ENCODE measurements around the gene KRT4. TPM values are rescaled to one million over a fixed set of nuclear protein-coding genes. Genes with fewer than 3 reads are reported as not detected.

KRT4 gene
- total and polyA plus RNA-seq, 12 donors, result 2.5 TPM; not detected in 11

DNA sequence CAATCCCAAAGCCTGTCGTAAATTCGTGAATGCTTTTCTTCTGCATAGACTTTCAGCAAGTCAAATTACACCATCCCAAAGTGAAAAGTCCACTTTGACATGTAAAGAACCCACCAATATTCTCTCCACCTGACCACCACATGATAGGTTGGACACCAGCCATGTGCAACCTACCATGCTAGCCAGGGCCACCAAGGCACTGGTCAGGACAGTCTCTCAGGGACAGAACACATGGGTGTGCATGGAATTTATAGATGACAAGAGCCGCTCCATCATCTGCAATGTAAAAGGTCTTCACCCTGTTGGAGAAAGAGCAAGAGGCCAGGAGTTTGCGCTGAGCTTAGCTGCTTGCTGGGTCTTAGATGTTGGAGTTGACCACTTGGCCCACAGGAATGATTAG, 31.4 kb downstream of the KRT4 start:
- TF ChIP-seq, protein P1, sequence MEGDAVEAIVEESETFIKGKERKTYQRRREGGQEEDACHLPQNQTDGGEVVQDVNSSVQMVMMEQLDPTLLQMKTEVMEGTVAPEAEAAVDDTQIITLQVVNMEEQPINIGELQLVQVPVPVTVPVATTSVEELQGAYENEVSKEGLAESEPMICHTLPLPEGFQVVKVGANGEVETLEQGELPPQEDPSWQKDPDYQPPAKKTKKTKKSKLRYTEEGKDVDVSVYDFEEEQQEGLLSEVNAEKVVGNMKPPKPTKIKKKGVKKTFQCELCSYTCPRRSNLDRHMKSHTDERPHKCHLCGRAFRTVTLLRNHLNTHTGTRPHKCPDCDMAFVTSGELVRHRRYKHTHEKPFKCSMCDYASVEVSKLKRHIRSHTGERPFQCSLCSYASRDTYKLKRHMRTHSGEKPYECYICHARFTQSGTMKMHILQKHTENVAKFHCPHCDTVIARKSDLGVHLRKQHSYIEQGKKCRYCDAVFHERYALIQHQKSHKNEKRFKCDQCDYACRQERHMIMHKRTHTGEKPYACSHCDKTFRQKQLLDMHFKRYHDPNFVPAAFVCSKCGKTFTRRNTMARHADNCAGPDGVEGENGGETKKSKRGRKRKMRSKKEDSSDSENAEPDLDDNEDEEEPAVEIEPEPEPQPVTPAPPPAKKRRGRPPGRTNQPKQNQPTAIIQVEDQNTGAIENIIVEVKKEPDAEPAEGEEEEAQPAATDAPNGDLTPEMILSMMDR (IDR thresholded peaks at IDR 0.05), result no peak
- no peaks in the 10 kb centered on the region for H3K36me3 ChIP-seq
- H3K27me3 ChIP-seq, result peaks cover 0 to 51% (median 20%) of the 10 kb centered on the region in 7 donors
- ATAC-seq (no peak), DNase-seq (no peak)
- 92 to 94% methylated on average over 4 of the region's 4 CpGs for WGBS, 2 donors
- intact Hi-C loops (cut with DNase I), result no loop called here
- no peak overlapping the region for H3K4me3 ChIP-seq
- no peaks in the 10 kb centered on the region for H3K9me3 ChIP-seq
- H3K27ac ChIP-seq, result no peak overlapping the region
- H3K4me1 ChIP-seq, result no peaks in the 10 kb centered on the region

GRCh38 chr12:52781399-52782082, 32.4 kb downstream of the KRT4 start:
- no peak overlapping the region for H3K27ac ChIP-seq
- H3K4me3 ChIP-seq, result no peak overlapping the region
- ATAC-seq (no peak), DNase-seq (no peak)
- TF ChIP-seq, protein P1 (IDR thresholded peaks at IDR 0.05), result no peak
- intact Hi-C loops (cut with DNase I), result no loop called here
- WGBS, 2 donors, result 61 to 86% methylated on average over 4 of the region's 4 CpGs
- H3K9me3 ChIP-seq, result no peaks in the 10 kb centered on the region
- peaks cover 0 to 55% (median 20%) of the 10 kb centered on the region in 7 donors for H3K27me3 ChIP-seq
- no peaks in the 10 kb centered on the region for H3K4me1 ChIP-seq
- H3K36me3 ChIP-seq, result no peaks in the 10 kb centered on the region

DNA sequence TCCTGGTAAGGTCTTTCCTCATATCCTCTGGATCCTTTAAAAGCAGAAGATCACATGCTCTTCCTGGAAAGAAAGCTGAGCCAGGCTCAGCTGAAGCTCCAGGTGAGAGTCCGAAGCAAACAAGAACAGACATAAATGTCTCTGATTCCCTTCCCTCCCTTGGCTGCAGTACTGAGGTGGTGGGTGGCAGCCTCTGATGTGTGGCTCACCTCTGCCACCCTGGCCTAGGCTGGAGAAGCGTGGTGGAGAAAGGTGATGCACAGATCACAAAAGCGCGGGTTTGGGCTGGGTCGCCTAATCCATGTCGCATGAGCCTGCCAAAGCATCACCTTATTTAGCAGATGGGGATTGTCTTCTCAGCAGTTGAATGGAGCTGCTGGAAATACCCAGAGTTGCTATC, 34.0 kb downstream of the KRT4 start:
- intact Hi-C loops (cut with DNase I), result no loop called here
- TF ChIP-seq, protein P1 (IDR thresholded peaks at IDR 0.05), result no peak
- Histone ChIP-seq H3K4me3 (no peak overlapping the region), H3K36me3 (no peaks in the 10 kb centered on the region), H3K27me3 (peaks cover 0 to 65% (median 28%) of the 10 kb centered on the region in 7 donors), H3K9me3 (no peaks in the 10 kb centered on the region), H3K27ac (no peak overlapping the region), H3K4me1 (no peaks in the 10 kb centered on the region)
- 89 to 91% methylated on average over 6 of the region's 6 CpGs for WGBS, 2 donors
- DNase-seq (no peak), ATAC-seq (no peak)

GRCh38 chr12:52778833-52779232, 35.1 kb downstream of the KRT4 start:
- 93% methylated on average over 2 of the region's 2 CpGs for WGBS, 2 donors
- Histone ChIP-seq H3K27me3 (peaks cover 0 to 68% (median 23%) of the 10 kb centered on the region in 7 donors), H3K4me1 (no peaks in the 10 kb centered on the region), H3K36me3 (no peaks in the 10 kb centered on the region), H3K27ac (no peak overlapping the region), H3K9me3 (no peaks in the 10 kb centered on the region), H3K4me3 (no peak overlapping the region)
- ATAC-seq, result no peak
- intact Hi-C loops (cut with DNase I), result no loop called here
- no peak for DNase-seq
- TF ChIP-seq, protein P1 (IDR thresholded peaks at IDR 0.05), result no peak

All from heart right ventricle (tissue), 16 donors.